Activated B cell treated with CpG ODN at 0.5 μM for 24 hours (primary cell): ENCODE measurements around the gene LPCAT2. TPM values are rescaled to one million over a fixed set of nuclear protein-coding genes. Genes with fewer than 3 reads are reported as not detected.

Experiments used
- ATAC-seq: fragments of 200-7000 bp; cut with Tn5 transposase; one replicate; pipeline ENCODE4 v1.10.0; 2021; ENCODE audit warnings: low read depth, mild to moderate bottlenecking, moderate library complexity
- CTCF ChIA-PET: fragments of 350-600 bp; sonication (Branson Sonifier 250); formaldehyde crosslinking; loops from one replicate; lab custom pipeline; 2021; ENCODE audit warnings: antibody characterized with exemption; lab: Charles Lee
- POLR2A ChIA-PET: fragments of 350-600 bp; sonication (Branson Sonifier 250); formaldehyde crosslinking; loops from one replicate; lab custom pipeline; 2021; ENCODE audit warnings: antibody characterized with exemption; lab: Charles Lee
- DNase-seq: peaks from one replicate; pipeline ENCODE4 v3.0.0; 2022
- H3K27ac Mint-ChIP-seq: one replicate; pipeline ENCODE4 v1.8.0; 2020; ENCODE audit warnings: mixed read lengths
- H3K27me3 Mint-ChIP-seq: one replicate; pipeline ENCODE4 v1.8.0; 2021; ENCODE audit warnings: mixed read lengths
- H3K36me3 Mint-ChIP-seq: one replicate; pipeline ENCODE4 v1.8.0; 2021; ENCODE audit warnings: low read depth, mixed read lengths
- H3K4me1 Mint-ChIP-seq: one replicate; pipeline ENCODE4 v1.8.0; 2021; ENCODE audit warnings: mixed read lengths
- H3K4me3 Mint-ChIP-seq: one replicate; pipeline ENCODE4 v1.8.0; 2020; ENCODE audit warnings: mild to moderate bottlenecking, mixed read lengths
- H3K9me3 Mint-ChIP-seq: one replicate; pipeline ENCODE4 v1.8.0; 2020; ENCODE audit warnings: mixed read lengths
- intact Hi-C: fragments of 100-400 bp; cut with micrococcal nuclease; formaldehyde crosslinking; loops from one replicate; pipeline ENCODE4 v1.15.1; 2024
- total RNA-seq: library from RNA; stranded (reverse); gene quantifications from 2 replicates; pipeline ENCODE4 v1.2.3, GENCODE V29; 2022
- TF ChIP-seq, protein P1 (sequence below): fragments of 200-600 bp; IDR thresholded peaks from one replicate; pipeline ENCODE4 v1.8.0; 2022; ENCODE audit warnings: antibody characterized with exemption, mild to moderate bottlenecking

LPCAT2 gene
- total RNA-seq, 1 donor from 2014 or later = 0.04 TPM

DNA sequence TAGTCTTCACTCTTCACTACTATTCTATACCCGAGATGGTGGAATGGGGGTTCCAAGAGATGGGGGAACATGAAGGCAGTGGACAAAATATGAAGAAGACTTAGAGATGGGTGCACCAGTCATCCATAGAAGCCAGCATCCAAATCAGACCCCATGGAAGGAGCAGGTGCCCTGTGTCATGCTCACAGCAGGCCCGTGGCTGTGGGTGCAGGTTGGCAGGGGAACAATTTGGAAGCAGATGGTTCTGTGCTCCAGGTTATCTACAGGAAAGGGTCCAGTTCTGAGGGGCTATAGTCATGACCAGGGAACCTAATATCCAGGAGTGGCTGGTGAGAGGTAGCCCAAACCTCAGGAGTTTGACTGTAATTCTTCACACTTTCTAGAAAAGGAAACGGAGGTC, 9.6 kb upstream of the LPCAT2 start:
- POLR2A ChIA-PET = no interaction called here
- intact Hi-C loops = no loop called here
- Mint-ChIP-seq H3K27me3 (peaks cover 13% of the 10 kb centered on the region), H3K36me3 (no peaks in the 10 kb centered on the region), H3K4me3 (no peak overlapping the region), H3K4me1 (no peaks in the 10 kb centered on the region), H3K9me3 (no peaks in the 10 kb centered on the region), H3K27ac (no peak overlapping the region)
- CTCF ChIA-PET = no interaction called here
- TF ChIP-seq, protein P1, sequence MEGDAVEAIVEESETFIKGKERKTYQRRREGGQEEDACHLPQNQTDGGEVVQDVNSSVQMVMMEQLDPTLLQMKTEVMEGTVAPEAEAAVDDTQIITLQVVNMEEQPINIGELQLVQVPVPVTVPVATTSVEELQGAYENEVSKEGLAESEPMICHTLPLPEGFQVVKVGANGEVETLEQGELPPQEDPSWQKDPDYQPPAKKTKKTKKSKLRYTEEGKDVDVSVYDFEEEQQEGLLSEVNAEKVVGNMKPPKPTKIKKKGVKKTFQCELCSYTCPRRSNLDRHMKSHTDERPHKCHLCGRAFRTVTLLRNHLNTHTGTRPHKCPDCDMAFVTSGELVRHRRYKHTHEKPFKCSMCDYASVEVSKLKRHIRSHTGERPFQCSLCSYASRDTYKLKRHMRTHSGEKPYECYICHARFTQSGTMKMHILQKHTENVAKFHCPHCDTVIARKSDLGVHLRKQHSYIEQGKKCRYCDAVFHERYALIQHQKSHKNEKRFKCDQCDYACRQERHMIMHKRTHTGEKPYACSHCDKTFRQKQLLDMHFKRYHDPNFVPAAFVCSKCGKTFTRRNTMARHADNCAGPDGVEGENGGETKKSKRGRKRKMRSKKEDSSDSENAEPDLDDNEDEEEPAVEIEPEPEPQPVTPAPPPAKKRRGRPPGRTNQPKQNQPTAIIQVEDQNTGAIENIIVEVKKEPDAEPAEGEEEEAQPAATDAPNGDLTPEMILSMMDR = no peak
- DNase-seq = no peak
- no peak for ATAC-seq

- H3K9me3 Mint-ChIP-seq = no peaks in the 10 kb centered on the region
- no peaks in the 10 kb centered on the region for H3K4me1 Mint-ChIP-seq
- no peak overlapping the region for H3K27ac Mint-ChIP-seq
- DNase-seq (no peak), ATAC-seq (no peak)
- no peaks in the 10 kb centered on the region for H3K36me3 Mint-ChIP-seq
- no peak overlapping the region for H3K4me3 Mint-ChIP-seq
- POLR2A ChIA-PET = no interaction called here
- CTCF ChIA-PET = no interaction called here
- TF ChIP-seq, protein P1 = no peak
- peaks cover 13% of the 10 kb centered on the region for H3K27me3 Mint-ChIP-seq
- intact Hi-C loops = no loop called here
Measured at GRCh38 chr16:55499951-55500529, 8.8 kb upstream of the LPCAT2 start.

DNA sequence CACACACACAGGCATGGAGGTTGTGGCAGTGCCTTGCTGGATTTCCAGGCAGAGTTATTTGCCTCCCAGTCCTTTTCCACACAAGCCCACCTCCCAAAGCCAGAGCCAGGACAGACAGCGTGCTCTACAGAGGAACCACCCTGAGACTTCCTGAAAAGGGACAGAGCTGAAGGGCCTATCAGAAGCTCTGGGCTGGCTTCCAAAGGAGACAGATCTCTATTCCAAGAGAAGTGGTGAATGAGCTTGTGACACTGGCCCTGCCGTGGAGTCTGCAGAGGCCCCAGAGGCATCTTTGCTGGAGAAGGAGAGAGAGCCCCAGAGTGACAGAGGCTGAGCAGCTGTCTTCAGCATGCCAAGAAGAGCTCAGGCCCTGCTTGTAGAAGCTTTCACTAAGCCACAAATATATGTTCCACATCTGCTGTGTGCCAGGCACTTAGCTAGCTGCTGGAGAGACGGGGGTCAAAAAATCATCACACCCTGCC, 8.3 kb upstream of the LPCAT2 start:
- Mint-ChIP-seq H3K4me1 (no peaks in the 10 kb centered on the region), H3K36me3 (no peaks in the 10 kb centered on the region), H3K4me3 (no peak overlapping the region), H3K27me3 (peaks cover 13% of the 10 kb centered on the region), H3K27ac (no peak overlapping the region), H3K9me3 (no peaks in the 10 kb centered on the region)
- no peak for DNase-seq
- TF ChIP-seq, protein P1 = no peak
- intact Hi-C loops = no loop called here
- ChIA-PET POLR2A (no interaction called here), CTCF (no interaction called here)
- no peak for ATAC-seq

GRCh38 chr16:55501549-55502322, 7.1 kb upstream of the LPCAT2 start:
- H3K4me3 Mint-ChIP-seq = no peak overlapping the region
- peaks cover 15% of the 10 kb centered on the region for H3K27me3 Mint-ChIP-seq
- H3K9me3 Mint-ChIP-seq = no peaks in the 10 kb centered on the region
- intact Hi-C loops = no loop called here
- H3K4me1 Mint-ChIP-seq = no peaks in the 10 kb centered on the region
- no peak for ATAC-seq
- no peak overlapping the region for H3K27ac Mint-ChIP-seq
- no peaks in the 10 kb centered on the region for H3K36me3 Mint-ChIP-seq
- no peak for DNase-seq
- ChIA-PET POLR2A (no interaction called here), CTCF (interaction anchor here (0.6 kb wide), 1 partner anchor 15 kb away, joined by 3 read pairs; no protein-coding TSS in a partner anchor)
- TF ChIP-seq, protein P1 = no peak

DNA sequence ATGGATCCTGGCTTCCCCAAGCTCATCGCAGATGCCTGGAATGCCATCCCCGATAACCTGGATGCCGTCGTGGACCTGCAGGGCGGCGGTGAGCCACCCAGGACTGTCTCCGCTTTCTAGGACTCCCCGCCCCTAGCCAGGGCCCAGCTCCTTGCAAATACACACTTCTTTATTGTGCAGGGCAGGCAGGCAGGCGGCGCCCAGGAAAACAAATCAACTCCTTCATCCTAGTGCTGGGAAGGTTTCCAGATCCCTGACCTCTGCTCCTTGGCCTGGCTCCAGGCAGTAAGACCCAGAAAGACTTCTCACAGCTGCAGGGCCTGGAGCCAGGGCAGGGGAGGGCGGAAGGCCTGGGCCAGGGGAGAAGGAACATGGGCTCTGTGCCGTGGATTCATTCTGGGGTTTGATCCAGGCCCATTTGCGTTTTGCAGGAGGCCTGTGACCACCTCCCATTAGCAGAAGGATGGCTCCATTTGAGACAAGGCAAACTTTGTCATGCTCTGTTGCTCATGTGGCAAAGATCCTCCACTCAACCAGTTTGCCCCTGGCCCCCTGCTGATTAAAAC, 6.0 kb upstream of the LPCAT2 start:
- intact Hi-C loops = no loop called here
- no peak for DNase-seq
- TF ChIP-seq, protein P1 = no peak
- H3K27ac Mint-ChIP-seq = no peak overlapping the region
- no peak for ATAC-seq
- no peak overlapping the region for H3K4me3 Mint-ChIP-seq
- no peaks in the 10 kb centered on the region for H3K4me1 Mint-ChIP-seq
- no peaks in the 10 kb centered on the region for H3K36me3 Mint-ChIP-seq
- peaks cover 19% of the 10 kb centered on the region for H3K27me3 Mint-ChIP-seq
- CTCF ChIA-PET = no interaction called here
- POLR2A ChIA-PET = no interaction called here
- H3K9me3 Mint-ChIP-seq = no peaks in the 10 kb centered on the region
